GM23248 (cell line): ENCODE measurements around the gene ERVH48-1.

ENCODE experiments used
- EZH2 ChIP-seq: fragments of 200-600 bp; sonication (generic); IDR thresholded peaks from 2 replicates; pipeline ENCODE4 v1.6.1; 2018; ENCODE audit warnings: antibody characterized with exemption, mild to moderate bottlenecking; ENCODE audit not compliant: insufficient read depth, poor library complexity, severe bottlenecking
- EZH2phosphoT487 ChIP-seq: fragments of 200-600 bp; sonication (generic); IDR thresholded peaks from 2 replicates; pipeline ENCODE4 v1.6.1; 2018; ENCODE audit warnings: antibody characterized with exemption, moderate library complexity, mild to moderate bottlenecking, low read depth; ENCODE audit not compliant: insufficient read depth

- no peak for TF ChIP-seq EZH2
- no peak for TF ChIP-seq EZH2phosphoT487
Measured at GRCh38 chr21:42970946-42971653, 45.7 kb upstream of the ERVH48-1 start.
